GM12891 (cell line): ENCODE data around the gene USH2A.

Source experiments
- POLR2A ChIP-seq: IDR thresholded peaks from 2 replicates; pipeline ENCODE4 v1.6.1; 2011; ENCODE audit warnings: low read depth, low read length, control low read depth
- POLR2AphosphoS5 ChIP-seq: IDR thresholded peaks from 2 replicates; pipeline ENCODE4 v1.6.1; 2011; ENCODE audit warnings: low read depth, low read length, control low read depth
- TAF1 ChIP-seq: IDR thresholded peaks from 2 replicates; pipeline ENCODE4 v1.6.1; 2011; ENCODE audit warnings: low read depth, low read length, control low read depth

GRCh38 chr1:216270086-216270773, 153.0 kb downstream of the USH2A start:
- no peak for TF ChIP-seq TAF1
- TF ChIP-seq POLR2AphosphoS5: no peak
- TF ChIP-seq POLR2A: no peak
